OCI-LY3 (cell line): ENCODE data around the gene SLC6A13.

ENCODE experiments used
- H2AFZ ChIP-seq: fragments of 200-600, 300-600 bp; shearing (Covaris generic); 2 replicates; pipeline ENCODE4 v1.6.0; 2014; ENCODE audit warnings: antibody characterized with exemption, low read depth, low read length
- H3K27ac ChIP-seq: fragments of 200-600, 300-600 bp; sonication (generic); 2 replicates; pipeline ENCODE4 v1.5.1; 2014; ENCODE audit warnings: mild to moderate bottlenecking, low read length, moderate library complexity, mixed read lengths
- H3K27me3 ChIP-seq: fragments of 200-600, 300-600 bp; sonication (generic); 2 replicates; pipeline ENCODE4 v1.6.1; 2014; ENCODE audit warnings: low read depth, low read length, mixed read lengths
- H3K36me3 ChIP-seq: fragments of 200-600, 300-600 bp; sonication (generic); replicated peaks from 2 replicates; pipeline ENCODE3; 2014; ENCODE audit warnings: low read depth, low read length, mixed read lengths
- H3K4me1 ChIP-seq: fragments of 300-600, 200-600 bp; sonication (generic); 2 replicates; pipeline ENCODE4 v1.6.1; 2014; ENCODE audit warnings: low read length, mixed read lengths
- H3K4me2 ChIP-seq: fragments of 200-600, 300-600 bp; sonication (generic); 2 replicates; pipeline ENCODE4 v1.6.1; 2014; ENCODE audit warnings: low read length, mixed read lengths
- H3K4me3 ChIP-seq: fragments of 300-600, 200-600 bp; sonication (generic); 2 replicates; pipeline ENCODE4 v1.5.1; 2014; ENCODE audit warnings: antibody characterized with exemption, mild to moderate bottlenecking, low read length, moderate library complexity
- H3K79me2 ChIP-seq: fragments of 300-600, 200-600 bp; shearing (Covaris generic); 2 replicates; pipeline ENCODE4 v1.6.1; 2014; ENCODE audit warnings: mild to moderate bottlenecking, low read length, mixed read lengths
- H3K9ac ChIP-seq: fragments of 300-600, 200-600 bp; shearing (Covaris generic); 2 replicates; pipeline ENCODE4 v1.6.0; 2014; ENCODE audit warnings: mild to moderate bottlenecking, low read length, moderate library complexity
- H3K9me3 ChIP-seq: fragments of 200-600, 300-600 bp; shearing (Covaris generic); 2 replicates; pipeline ENCODE4 v1.6.1; 2014; ENCODE audit warnings: low read length, mixed read lengths; ENCODE audit not compliant: insufficient read depth
- H4K20me1 ChIP-seq: fragments of 200-600, 300-600 bp; sonication (generic); 2 replicates; pipeline ENCODE4 v1.6.1; 2016; ENCODE audit warnings: low read length, mixed read lengths; ENCODE audit not compliant: insufficient read depth
- CTCF ChIP-seq: fragments of 200-600, 300-600 bp; sonication (generic); IDR thresholded peaks from 2 replicates; pipeline ENCODE4 v1.5.1; 2014; ENCODE audit warnings: antibody characterized with exemption, low read length, low read depth
- EZH2phosphoT487 ChIP-seq: fragments of 200-600 bp; shearing (Covaris generic); IDR thresholded peaks from 2 replicates; pipeline ENCODE4 v1.6.1; 2018; ENCODE audit warnings: antibody characterized with exemption, mixed run types, low read depth

SLC6A13 gene

GRCh38 chr12:269191-269590, 6.6 kb upstream of the SLC6A13 start:
- Histone ChIP-seq H3K27ac (no peak overlapping the region), H2AFZ (no peak overlapping the region), H3K27me3 (no peaks in the 10 kb centered on the region), H3K9ac (no peak overlapping the region), H3K4me2 (no peak overlapping the region), H3K79me2 (no peaks in the 10 kb centered on the region), H3K36me3 (peaks cover 3% of the 10 kb centered on the region), H3K4me1 (peaks cover 14% of the 10 kb centered on the region), H4K20me1 (0 out of 2 replicates have a peak, but pooled peaks cover 4% of the 10 kb centered on the region), H3K9me3 (no peaks in the 10 kb centered on the region), H3K4me3 (no peak overlapping the region)
- TF ChIP-seq EZH2phosphoT487 (no peak), CTCF (no peak)

GRCh38 chr12:268483-268840, 5.8 kb upstream of the SLC6A13 start:
- Histone ChIP-seq H2AFZ (no peak overlapping the region), H4K20me1 (0 out of 2 replicates have a peak, but pooled peaks cover 2% of the 10 kb centered on the region), H3K9ac (no peak overlapping the region), H3K9me3 (no peaks in the 10 kb centered on the region), H3K27ac (no peak overlapping the region), H3K4me3 (no peak overlapping the region), H3K4me2 (no peak overlapping the region), H3K4me1 (peaks cover 10% of the 10 kb centered on the region), H3K79me2 (no peaks in the 10 kb centered on the region), H3K36me3 (peaks cover 2% of the 10 kb centered on the region), H3K27me3 (no peaks in the 10 kb centered on the region)
- TF ChIP-seq EZH2phosphoT487 (no peak), CTCF (no peak)

GRCh38 chr12:267581-268482, 5.2 kb upstream of the SLC6A13 start:
- no peaks in the 10 kb centered on the region for H3K27me3 ChIP-seq
- H3K4me3 ChIP-seq: no peak overlapping the region
- H3K36me3 ChIP-seq: no peaks in the 10 kb centered on the region
- H2AFZ ChIP-seq: no peak overlapping the region
- no peaks in the 10 kb centered on the region for H3K9me3 ChIP-seq
- H3K4me1 ChIP-seq: peaks cover 3% of the 10 kb centered on the region; the same call in 1 of the 2 replicates
- TF ChIP-seq EZH2phosphoT487 (no peak), CTCF (no peak)
- H3K4me2 ChIP-seq: no peak overlapping the region
- H3K79me2 ChIP-seq: no peaks in the 10 kb centered on the region
- no peaks in the 10 kb centered on the region for H4K20me1 ChIP-seq
- no peak overlapping the region for H3K9ac ChIP-seq
- H3K27ac ChIP-seq: no peak overlapping the region

- Histone ChIP-seq H3K9me3 (no peaks in the 10 kb centered on the region), H3K4me2 (no peak overlapping the region), H3K36me3 (no peaks in the 10 kb centered on the region), H3K9ac (no peak overlapping the region), H2AFZ (no peak overlapping the region), H3K27me3 (peaks cover 3% of the 10 kb centered on the region; the same call in 1 of the 2 replicates), H3K4me1 (no peaks in the 10 kb centered on the region), H4K20me1 (no peaks in the 10 kb centered on the region), H3K27ac (no peak overlapping the region), H3K79me2 (no peaks in the 10 kb centered on the region), H3K4me3 (no peak overlapping the region)
- TF ChIP-seq CTCF (no peak), EZH2phosphoT487 (no peak)
Observed at GRCh38 chr12:265096-265495, 2.5 kb upstream of the SLC6A13 start.
